ENCODE data around the gene CAPZB.
"Not testable (repeated sequence)": the region's sequence is repeated elsewhere in the genome, so short reads cannot be mapped to it uniquely, and the experiment has no call there.

The CAPZB gene

GRCh38 chr1:19485362-19486187, at the start of gene CAPZB:
CAPZB (minus strand) TSS chr1:19485539; CDS start chr1:19485438, 101 bp downstream.
- DNase-seq, result peak; percentile 93 to 94

- DNase-seq, result no peak
Measured at GRCh38 chr1:19534281-19534680, 48.9 kb upstream of the CAPZB start.

GRCh38 chr1:19533626-19534025, 48.3 kb upstream of the CAPZB start:
- peak in 1 of 2 donors; percentile 20 for DNase-seq

GRCh38 chr1:19532519-19532918, 47.2 kb upstream of the CAPZB start:
- DNase-seq, result no peak

- no peak for DNase-seq
Measured at GRCh38 chr1:19529664-19530063, 44.3 kb upstream of the CAPZB start.

- DNase-seq, result no peak
Measured at GRCh38 chr1:19528438-19528837, 43.1 kb upstream of the CAPZB start.

GRCh38 chr1:19525607-19526545, 40.5 kb upstream of the CAPZB start:
- no peak for DNase-seq

GRCh38 chr1:19524791-19525190, 39.5 kb upstream of the CAPZB start:
- no peak for DNase-seq

- not testable (repeated sequence) for DNase-seq
Measured at GRCh38 chr1:19522570-19522969, 37.2 kb upstream of the CAPZB start.

- DNase-seq, result no peak
Measured at GRCh38 chr1:19521411-19521810, 36.1 kb upstream of the CAPZB start.

GRCh38 chr1:19517017-19517416, 31.7 kb upstream of the CAPZB start:
- peak in 1 of 2 donors; percentile 11 for DNase-seq

- DNase-seq, result no peak
Measured at GRCh38 chr1:19515201-19515600, 29.9 kb upstream of the CAPZB start.

- DNase-seq, result no peak
Measured at GRCh38 chr1:19514391-19514831, 29.1 kb upstream of the CAPZB start.

- no peak for DNase-seq
Measured at GRCh38 chr1:19512545-19512944, 27.2 kb upstream of the CAPZB start.

GRCh38 chr1:19511116-19511515, 25.8 kb upstream of the CAPZB start:
- DNase-seq, result no peak

- DNase-seq, result not testable (repeated sequence)
Measured at GRCh38 chr1:19509647-19510046, 24.3 kb upstream of the CAPZB start.

- no peak for DNase-seq
Measured at GRCh38 chr1:19507516-19507915, 22.2 kb upstream of the CAPZB start.

- DNase-seq, result peak in 1 of 2 donors; percentile 63
Measured at GRCh38 chr1:19505693-19506457, 20.5 kb upstream of the CAPZB start.

GRCh38 chr1:19504796-19505692, 19.7 kb upstream of the CAPZB start:
- no peak for DNase-seq

- peak in 1 of 2 donors; percentile 23 for DNase-seq
Measured at GRCh38 chr1:19502284-19502683, 16.9 kb upstream of the CAPZB start.

GRCh38 chr1:19499887-19500286, 14.5 kb upstream of the CAPZB start:
- not testable (repeated sequence) for DNase-seq

- DNase-seq, result not testable (repeated sequence)
Measured at GRCh38 chr1:19497443-19497842, 12.1 kb upstream of the CAPZB start.

Data from CD4-positive, alpha-beta T cell treated with Interleukin-4 for 1 hour (primary cell).